Esophagus squamous epithelium (tissue), 5 donors: Measurements from ENCODE around the gene DYNLT4. TPM values are rescaled to one million over a fixed set of nuclear protein-coding genes. Genes with fewer than 3 reads are reported as not detected.
A peak's percentile ranks its signal among the peaks of the same experiment; 100 is the strongest.

Experiments
- DNase-seq: peaks from one replicate; lab custom pipeline; 2025; lab: John Stamatoyannopoulos, UW
- H3K27ac ChIP-seq, 4 donors: fragments of 200-600 bp; sonication (generic); one replicate each; pipeline ENCODE4 v1.5.1; 2016 to 2019; ENCODE audit warnings: mild to moderate bottlenecking in 1 of 4
- H3K27me3 ChIP-seq, 4 donors: fragments of 200-600 bp; sonication (generic); 1 replicate in 3 of 4; 2 replicates in 1 of 4; pipeline versions ENCODE4 v1.5.1 to v1.6.0; 2017 to 2021; ENCODE audit warnings: antibody characterized with exemption in 1 of 4
- H3K36me3 ChIP-seq, 3 donors: fragments of 200-600 bp; sonication (generic); one replicate each; pipeline ENCODE4 v1.5.1; 2016 to 2019
- H3K4me1 ChIP-seq, 3 donors: fragments of 200-600 bp; sonication (generic); one replicate each; pipeline ENCODE4 v1.5.1; 2017 to 2019
- H3K4me3 ChIP-seq, 4 donors: fragments of 200-600 bp; sonication (generic); 1 replicate in 3 of 4; 2 replicates in 1 of 4; pipeline ENCODE4 v1.5.1; 2016 to 2019; ENCODE audit warnings: mild to moderate bottlenecking in 2 of 4, moderate library complexity in 1 of 4
- H3K9me3 ChIP-seq, 3 donors: fragments of 200-600 bp; sonication (generic); one replicate each; pipeline ENCODE4 v1.5.1; 2016 to 2019
- CTCF ChIP-seq, 6 experiments: fragments of 450-650 bp in 4 of 6; fragments of 200-600 bp in 2 of 6; sonication (generic) in 2 of 6; IDR thresholded peaks; one replicate each; pipeline ENCODE4 v1.5.1; 2016 to 2019; ENCODE audit warnings: antibody characterized with exemption in 6 of 6, mild to moderate bottlenecking in 4 of 6, moderate library complexity in 4 of 6
- POLR2A ChIP-seq, 4 donors: fragments of 450-650 bp; IDR thresholded peaks; one replicate each; pipeline ENCODE4 v1.6.1; 2017; ENCODE audit warnings: antibody characterized with exemption in 4 of 4, mild to moderate bottlenecking in 4 of 4, moderate library complexity in 3 of 4
- WGBS, 2 donors: methylation state at CpG; one replicate each; pipeline ENCODE4 v1.1.5; 2018; 5-methylcytosine and 5-hydroxymethylcytosine counted together
- intact Hi-C: fragments of 100-400 bp; cut with DNase I; formaldehyde crosslinking; loops from one replicate; pipeline ENCODE4 v1.15.0; 2022
- total RNA-seq, 4 donors: library from RNA; depleted of rRNA; stranded (reverse); fragments of >200 nt; gene quantifications; one replicate each; pipeline ENCODE4 v1.1.0, GENCODE V29; 2016
- donor health status: DM: yes; HTN: yes; CAD: no.

Gene DYNLT4
- total RNA-seq, 4 donors from 2014 or later = not detected

GRCh38 chr1:44786841-44787426, 20.2 kb downstream of the DYNLT4 start:
- intact Hi-C loops = loop anchor here (10.0 kb wide), 1 partner anchor 48 kb away; no protein-coding TSS in a partner anchor
- no peak for DNase-seq
- peak overlapping the region in 2 of 4 donors; percentile 51 to 63 for H3K4me3 ChIP-seq
- no peaks in the 10 kb centered on the region for H3K27me3 ChIP-seq
- peaks cover 0 to 4% (median 0%) of the 10 kb centered on the region in 3 donors for H3K36me3 ChIP-seq
- TF ChIP-seq POLR2A (IDR thresholded peaks at IDR 0.05) = no peak
- TF ChIP-seq CTCF (IDR thresholded peaks at IDR 0.05) = no peak
- no peaks in the 10 kb centered on the region for H3K9me3 ChIP-seq
- WGBS, 2 donors = 74 to 81% methylated on average over 4 to 5 of the region's 9 CpGs
- H3K4me1 ChIP-seq = peaks cover 20 to 45% (median 27%) of the 10 kb centered on the region in 3 donors
- H3K27ac ChIP-seq = peak overlapping the region in 3 of 4 donors; percentile 24 to 81 (median 77)

GRCh38 chr1:44786138-44786840, 20.9 kb downstream of the DYNLT4 start:
- H3K27me3 ChIP-seq = no peaks in the 10 kb centered on the region
- no peaks in the 10 kb centered on the region for H3K9me3 ChIP-seq
- peaks cover 20 to 45% (median 27%) of the 10 kb centered on the region in 3 donors for H3K4me1 ChIP-seq
- no peak for DNase-seq
- peaks cover 0 to 11% (median 2%) of the 10 kb centered on the region in 3 donors for H3K36me3 ChIP-seq
- peak overlapping the region; percentile 34 to 63 (median 54) for H3K4me3 ChIP-seq
- 13 to 16% methylated on average over 3 to 10 of the region's 49 CpGs for WGBS, 2 donors
- intact Hi-C loops = loop anchor here (10.0 kb wide), 1 partner anchor 49 kb away; no protein-coding TSS in a partner anchor
- peak; percentile 98 to 100 (median 100) for TF ChIP-seq CTCF (IDR thresholded peaks at IDR 0.05)
- no peak for TF ChIP-seq POLR2A (IDR thresholded peaks at IDR 0.05)
- peak overlapping the region in 3 of 4 donors; percentile 24 to 81 (median 77) for H3K27ac ChIP-seq

- 35 to 39% methylated on average over 11 of the region's 11 CpGs for WGBS, 2 donors
- Histone ChIP-seq H3K9me3 (no peaks in the 10 kb centered on the region), H3K4me1 (peaks cover 20 to 45% (median 27%) of the 10 kb centered on the region in 3 donors), H3K4me3 (peak overlapping the region in 3 of 4 donors; percentile 51 to 63 (median 57)), H3K36me3 (peaks cover 0 to 18% (median 7%) of the 10 kb centered on the region in 3 donors), H3K27me3 (no peaks in the 10 kb centered on the region), H3K27ac (peak overlapping the region in 3 of 4 donors; percentile 24 to 81 (median 77))
- intact Hi-C loops = loop anchor here (10.0 kb wide), 1 partner anchor 49 kb away; no protein-coding TSS in a partner anchor
- TF ChIP-seq POLR2A (IDR thresholded peaks at IDR 0.05) (no peak), CTCF (IDR thresholded peaks at IDR 0.05) (no peak)
- no peak for DNase-seq
Measured at GRCh38 chr1:44785501-44786137, 21.5 kb downstream of the DYNLT4 start.

- intact Hi-C loops = loop anchor here (10.0 kb wide), 1 partner anchor 50 kb away; no protein-coding TSS in a partner anchor
- Histone ChIP-seq H3K27ac (no peak overlapping the region), H3K4me1 (peaks cover 20 to 43% (median 27%) of the 10 kb centered on the region in 3 donors), H3K4me3 (no peak overlapping the region), H3K36me3 (peaks cover 0 to 24% (median 9%) of the 10 kb centered on the region in 3 donors), H3K9me3 (no peaks in the 10 kb centered on the region), H3K27me3 (no peaks in the 10 kb centered on the region)
- WGBS, 2 donors = 90 to 100% methylated on average over 2 of the region's 6 CpGs
- no peak for DNase-seq
- no peak for TF ChIP-seq CTCF (IDR thresholded peaks at IDR 0.05)
- TF ChIP-seq POLR2A (IDR thresholded peaks at IDR 0.05) = no peak
Measured at GRCh38 chr1:44785029-44785380, 22.1 kb downstream of the DYNLT4 start.
